ENCODE measurements around the gene OR1F1.

The OR1F1 gene

GRCh38 chr16:3144321-3144983 lies 43.6 kb upstream of the OR1F1 start:
- Histone ChIP-seq H3K9me3 (ENCODE audit: control insufficient read depth, low read length) (no peaks in the 10 kb centered on the region), H3K36me3 (ENCODE audit: control insufficient read depth, insufficient read depth, low read length, severe bottlenecking) (peaks cover 9% of the 10 kb centered on the region), H3K4me3 (ENCODE audit: low read length) (no peak overlapping the region), H3K4me1 (ENCODE audit: control insufficient read depth, insufficient read depth, low read length) (no peaks in the 10 kb centered on the region), H3K9ac (ENCODE audit: low read length) (no peak overlapping the region), H3K27me3 (replicated peaks; ENCODE audit: control insufficient read depth, insufficient read depth, low read length) (no peaks in the 10 kb centered on the region)
- no peak for DNase-seq (ENCODE audit: low read depth)

- Histone ChIP-seq H3K4me1 (ENCODE audit: control insufficient read depth, insufficient read depth, low read length) (peaks cover 5% of the 10 kb centered on the region), H3K9ac (ENCODE audit: low read length) (no peak overlapping the region), H3K9me3 (ENCODE audit: control insufficient read depth, low read length) (no peaks in the 10 kb centered on the region), H3K4me3 (ENCODE audit: low read length) (no peak overlapping the region), H3K36me3 (ENCODE audit: control insufficient read depth, insufficient read depth, low read length, severe bottlenecking) (peaks cover 9% of the 10 kb centered on the region), H3K27me3 (replicated peaks; ENCODE audit: control insufficient read depth, insufficient read depth, low read length) (no peaks in the 10 kb centered on the region)
- DNase-seq (ENCODE audit: low read depth) = no peak
Observed at GRCh38 chr16:3145151-3145550, 42.9 kb upstream of the OR1F1 start.

- peaks cover 9% of the 10 kb centered on the region for H3K36me3 ChIP-seq (ENCODE audit: control insufficient read depth, insufficient read depth, low read length, severe bottlenecking)
- H3K27me3 ChIP-seq (replicated peaks; ENCODE audit: control insufficient read depth, insufficient read depth, low read length) = no peaks in the 10 kb centered on the region
- no peak overlapping the region for H3K9ac ChIP-seq (ENCODE audit: low read length)
- H3K4me3 ChIP-seq (ENCODE audit: low read length) = no peak overlapping the region
- H3K4me1 ChIP-seq (ENCODE audit: control insufficient read depth, insufficient read depth, low read length) = peaks cover 5% of the 10 kb centered on the region
- DNase-seq (ENCODE audit: low read depth) = no peak
- no peaks in the 10 kb centered on the region for H3K9me3 ChIP-seq (ENCODE audit: control insufficient read depth, low read length)
Observed at GRCh38 chr16:3145660-3146059, 42.3 kb upstream of the OR1F1 start.

- Histone ChIP-seq H3K9me3 (ENCODE audit: control insufficient read depth, low read length) (no peaks in the 10 kb centered on the region), H3K4me3 (ENCODE audit: low read length) (no peak overlapping the region), H3K36me3 (ENCODE audit: control insufficient read depth, insufficient read depth, low read length, severe bottlenecking) (peaks cover under 1% of the 10 kb centered on the region), H3K4me1 (ENCODE audit: control insufficient read depth, insufficient read depth, low read length) (peaks cover 10% of the 10 kb centered on the region), H3K9ac (ENCODE audit: low read length) (no peak overlapping the region), H3K27me3 (replicated peaks; ENCODE audit: control insufficient read depth, insufficient read depth, low read length) (no peaks in the 10 kb centered on the region)
- no peak for DNase-seq (ENCODE audit: low read depth)
Observed at GRCh38 chr16:3147046-3147756, 40.8 kb upstream of the OR1F1 start.

- no peaks in the 10 kb centered on the region for H3K9me3 ChIP-seq (ENCODE audit: control insufficient read depth, low read length)
- H3K27me3 ChIP-seq (replicated peaks; ENCODE audit: control insufficient read depth, insufficient read depth, low read length) = no peaks in the 10 kb centered on the region
- no peak overlapping the region for H3K9ac ChIP-seq (ENCODE audit: low read length)
- no peaks in the 10 kb centered on the region for H3K36me3 ChIP-seq (ENCODE audit: control insufficient read depth, insufficient read depth, low read length, severe bottlenecking)
- no peak overlapping the region for H3K4me3 ChIP-seq (ENCODE audit: low read length)
- peaks cover 13% of the 10 kb centered on the region for H3K4me1 ChIP-seq (ENCODE audit: control insufficient read depth, insufficient read depth, low read length)
- DNase-seq (ENCODE audit: low read depth) = no peak
Observed at GRCh38 chr16:3147757-3148104, 40.3 kb upstream of the OR1F1 start.

- Histone ChIP-seq H3K27me3 (replicated peaks; ENCODE audit: control insufficient read depth, insufficient read depth, low read length) (no peaks in the 10 kb centered on the region), H3K9ac (ENCODE audit: low read length) (no peak overlapping the region), H3K36me3 (ENCODE audit: control insufficient read depth, insufficient read depth, low read length, severe bottlenecking) (no peaks in the 10 kb centered on the region), H3K9me3 (ENCODE audit: control insufficient read depth, low read length) (no peaks in the 10 kb centered on the region), H3K4me1 (ENCODE audit: control insufficient read depth, insufficient read depth, low read length) (peaks cover 13% of the 10 kb centered on the region), H3K4me3 (ENCODE audit: low read length) (no peak overlapping the region)
- DNase-seq (ENCODE audit: low read depth) = no peak
Observed at GRCh38 chr16:3148256-3149192, 39.5 kb upstream of the OR1F1 start.

GRCh38 chr16:3149193-3149530 lies 38.8 kb upstream of the OR1F1 start:
- no peak overlapping the region for H3K4me3 ChIP-seq (ENCODE audit: low read length)
- no peaks in the 10 kb centered on the region for H3K36me3 ChIP-seq (ENCODE audit: control insufficient read depth, insufficient read depth, low read length, severe bottlenecking)
- no peaks in the 10 kb centered on the region for H3K9me3 ChIP-seq (ENCODE audit: control insufficient read depth, low read length)
- DNase-seq (ENCODE audit: low read depth) = no peak
- peak overlapping the region; percentile 94 for H3K9ac ChIP-seq (ENCODE audit: low read length)
- peaks cover 13% of the 10 kb centered on the region for H3K4me1 ChIP-seq (ENCODE audit: control insufficient read depth, insufficient read depth, low read length)
- H3K27me3 ChIP-seq (replicated peaks; ENCODE audit: control insufficient read depth, insufficient read depth, low read length) = no peaks in the 10 kb centered on the region

- Histone ChIP-seq H3K9ac (ENCODE audit: low read length) (peak overlapping the region; percentile 94), H3K4me1 (ENCODE audit: control insufficient read depth, insufficient read depth, low read length) (peaks cover 13% of the 10 kb centered on the region), H3K36me3 (ENCODE audit: control insufficient read depth, insufficient read depth, low read length, severe bottlenecking) (no peaks in the 10 kb centered on the region), H3K4me3 (ENCODE audit: low read length) (peak overlapping the region; percentile 93), H3K9me3 (ENCODE audit: control insufficient read depth, low read length) (no peaks in the 10 kb centered on the region), H3K27me3 (replicated peaks; ENCODE audit: control insufficient read depth, insufficient read depth, low read length) (no peaks in the 10 kb centered on the region)
- DNase-seq (ENCODE audit: low read depth) = peak; percentile 76
Observed at GRCh38 chr16:3149630-3150345, 38.2 kb upstream of the OR1F1 start.

- Histone ChIP-seq H3K36me3 (ENCODE audit: control insufficient read depth, insufficient read depth, low read length, severe bottlenecking) (no peaks in the 10 kb centered on the region), H3K9me3 (ENCODE audit: control insufficient read depth, low read length) (no peaks in the 10 kb centered on the region), H3K27me3 (replicated peaks; ENCODE audit: control insufficient read depth, insufficient read depth, low read length) (no peaks in the 10 kb centered on the region), H3K4me3 (ENCODE audit: low read length) (peak overlapping the region; percentile 93), H3K4me1 (ENCODE audit: control insufficient read depth, insufficient read depth, low read length) (peaks cover 13% of the 10 kb centered on the region), H3K9ac (ENCODE audit: low read length) (peak overlapping the region; percentile 94)
- DNase-seq (ENCODE audit: low read depth) = peak; percentile 99
Observed at GRCh38 chr16:3150346-3151218, 37.4 kb upstream of the OR1F1 start.

GRCh38 chr16:3152027-3152276 lies 36.1 kb upstream of the OR1F1 start:
- Histone ChIP-seq H3K27me3 (replicated peaks; ENCODE audit: control insufficient read depth, insufficient read depth, low read length) (no peaks in the 10 kb centered on the region), H3K4me3 (ENCODE audit: low read length) (peak overlapping the region; percentile 84), H3K9me3 (ENCODE audit: control insufficient read depth, low read length) (no peaks in the 10 kb centered on the region), H3K9ac (ENCODE audit: low read length) (peak overlapping the region; percentile 51), H3K4me1 (ENCODE audit: control insufficient read depth, insufficient read depth, low read length) (peaks cover 13% of the 10 kb centered on the region), H3K36me3 (ENCODE audit: control insufficient read depth, insufficient read depth, low read length, severe bottlenecking) (no peaks in the 10 kb centered on the region)
- no peak for DNase-seq (ENCODE audit: low read depth)
